ENCODE data around the gene THY1. TPM values are rescaled to one million over a fixed set of nuclear protein-coding genes. Genes with fewer than 3 reads are reported as not detected.

THY1 gene
- total RNA-seq, 1 donor from 2014 or later, result 49.2 TPM

DNA sequence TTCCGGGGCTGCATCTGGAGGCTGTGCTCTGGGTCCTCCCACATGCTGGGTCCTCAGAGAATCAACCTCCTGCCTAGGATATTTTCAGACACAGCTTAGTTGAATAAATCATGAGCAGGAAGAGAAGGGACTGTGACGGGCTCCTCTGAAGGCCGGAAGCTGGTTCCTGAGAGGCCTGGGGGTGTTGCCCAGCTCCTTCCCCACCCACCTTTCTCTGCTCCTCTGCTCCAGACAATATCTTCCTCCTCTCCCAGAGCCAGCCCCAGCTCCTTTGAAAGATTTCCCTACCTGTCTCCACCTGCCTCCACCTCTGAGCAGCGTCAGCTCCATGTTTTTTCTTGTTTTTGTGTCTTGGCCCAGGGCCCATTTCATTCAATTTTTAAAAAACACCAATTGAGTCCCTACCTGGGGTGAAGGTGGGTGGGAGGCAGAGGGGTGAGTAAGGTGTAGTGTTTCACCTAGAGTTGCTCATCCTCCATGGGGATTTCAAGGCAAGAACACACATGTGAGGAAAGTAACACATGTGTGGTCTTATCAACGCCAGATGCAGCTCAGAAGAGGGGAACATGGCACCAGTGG lies 24.8 kb upstream of the THY1 start:
- H2AFZ ChIP-seq (replicated peaks), result no peak overlapping the region
- TF ChIP-seq EZH2phosphoT487 (IDR thresholded peaks at IDR 0.05) (no peak), EZH2 (IDR thresholded peaks at IDR 0.05) (no peak)
- TF ChIP-seq, protein P1, sequence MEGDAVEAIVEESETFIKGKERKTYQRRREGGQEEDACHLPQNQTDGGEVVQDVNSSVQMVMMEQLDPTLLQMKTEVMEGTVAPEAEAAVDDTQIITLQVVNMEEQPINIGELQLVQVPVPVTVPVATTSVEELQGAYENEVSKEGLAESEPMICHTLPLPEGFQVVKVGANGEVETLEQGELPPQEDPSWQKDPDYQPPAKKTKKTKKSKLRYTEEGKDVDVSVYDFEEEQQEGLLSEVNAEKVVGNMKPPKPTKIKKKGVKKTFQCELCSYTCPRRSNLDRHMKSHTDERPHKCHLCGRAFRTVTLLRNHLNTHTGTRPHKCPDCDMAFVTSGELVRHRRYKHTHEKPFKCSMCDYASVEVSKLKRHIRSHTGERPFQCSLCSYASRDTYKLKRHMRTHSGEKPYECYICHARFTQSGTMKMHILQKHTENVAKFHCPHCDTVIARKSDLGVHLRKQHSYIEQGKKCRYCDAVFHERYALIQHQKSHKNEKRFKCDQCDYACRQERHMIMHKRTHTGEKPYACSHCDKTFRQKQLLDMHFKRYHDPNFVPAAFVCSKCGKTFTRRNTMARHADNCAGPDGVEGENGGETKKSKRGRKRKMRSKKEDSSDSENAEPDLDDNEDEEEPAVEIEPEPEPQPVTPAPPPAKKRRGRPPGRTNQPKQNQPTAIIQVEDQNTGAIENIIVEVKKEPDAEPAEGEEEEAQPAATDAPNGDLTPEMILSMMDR (IDR thresholded peaks at IDR 0.05), result no peak
- H3K4me1 Mint-ChIP-seq, result peaks cover 2% of the 10 kb centered on the region
- H3K4me1 ChIP-seq, result no peaks in the 10 kb centered on the region
- H3K36me3 ChIP-seq, result no peaks in the 10 kb centered on the region
- H3K27me3 ChIP-seq, result no peaks in the 10 kb centered on the region
- peaks cover 2% of the 10 kb centered on the region for H3K27me3 Mint-ChIP-seq (ENCODE audit: insufficient read depth, low read depth)
- no peaks in the 10 kb centered on the region for H3K9me3 ChIP-seq (ENCODE audit: low read depth)
- no peaks in the 10 kb centered on the region for H3K36me3 Mint-ChIP-seq
- H3K4me3 ChIP-seq, result no peak overlapping the region
- H3K4me3 Mint-ChIP-seq, result no peak overlapping the region
- no peaks in the 10 kb centered on the region for H3K9me3 Mint-ChIP-seq
- H4K20me1 ChIP-seq (ENCODE audit: low read depth), result no peaks in the 10 kb centered on the region
- H3K79me2 ChIP-seq (ENCODE audit: low read depth), result no peaks in the 10 kb centered on the region
- H3K4me2 ChIP-seq, result no peak overlapping the region
- no peak overlapping the region for H3K27ac Mint-ChIP-seq
- no peak overlapping the region for H3K9ac ChIP-seq
- no peaks in the 10 kb centered on the region for H3F3A ChIP-seq (ENCODE audit: low read depth)
- no peak overlapping the region for H3K27ac ChIP-seq
- DNase-seq (ENCODE audit: low spot score), result no peak

DNA sequence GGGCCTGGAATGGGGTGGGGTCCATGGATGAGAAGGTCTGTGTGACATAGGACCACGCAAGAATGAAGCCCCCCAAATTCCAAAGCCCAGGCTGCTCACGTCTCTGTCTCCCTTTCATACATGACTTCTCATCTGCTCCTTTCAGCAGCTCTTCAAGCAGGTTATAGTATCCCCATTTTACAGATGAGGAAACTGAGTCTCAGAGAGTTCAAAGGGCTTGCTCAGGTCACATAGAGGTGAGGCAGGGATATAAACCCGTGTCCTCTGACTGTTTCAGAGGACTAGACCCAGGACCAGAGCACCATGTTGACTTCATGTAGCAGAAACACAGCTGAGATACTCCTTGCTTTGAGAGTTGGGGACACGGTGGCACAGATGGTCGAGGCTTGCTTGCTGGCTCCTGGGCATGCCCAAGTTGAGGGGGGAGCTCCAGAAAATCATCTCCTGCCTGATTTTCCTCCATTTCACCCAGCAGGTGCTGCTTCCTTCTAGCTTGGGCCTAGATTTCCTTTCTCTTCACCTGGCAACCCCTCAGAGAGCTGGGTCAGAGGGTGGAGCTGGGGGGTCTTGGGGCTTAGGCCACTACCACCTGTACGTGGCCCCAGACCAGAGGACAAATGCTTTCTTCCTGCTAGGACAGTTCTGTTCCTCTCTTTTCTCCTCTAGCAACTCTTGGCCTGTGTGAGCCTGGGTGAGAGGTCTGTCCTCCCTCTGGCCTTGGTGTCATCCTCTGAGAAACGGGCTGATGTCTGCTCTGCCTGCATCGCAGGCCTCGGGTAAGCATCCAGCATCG lies 24.1 kb upstream of the THY1 start:
- H3K27ac ChIP-seq, result no peak overlapping the region

DNA sequence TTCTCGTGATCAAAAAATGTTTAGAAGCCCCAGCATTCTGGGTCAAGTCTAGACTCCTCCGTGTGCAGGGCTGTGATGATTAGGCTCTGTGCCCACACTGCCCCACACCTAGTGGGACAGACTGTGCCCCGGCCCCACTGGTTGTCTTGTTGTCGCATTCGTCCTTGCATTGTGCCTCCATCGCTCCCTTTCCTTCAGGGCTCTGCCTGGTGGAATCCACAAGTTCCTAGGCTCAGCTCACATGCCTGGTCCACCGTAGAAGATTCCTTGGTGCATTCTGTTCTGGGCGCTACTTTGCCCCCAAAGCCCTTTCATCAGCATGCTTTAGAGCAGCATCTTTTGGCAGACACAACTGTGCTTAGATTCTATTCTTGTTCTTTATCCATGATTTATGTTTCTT lies 23.5 kb upstream of the THY1 start:
- Mint-ChIP-seq H3K4me3 (no peak overlapping the region), H3K27ac (peak overlapping the region; percentile 25), H3K36me3 (no peaks in the 10 kb centered on the region), H3K4me1 (peaks cover 2% of the 10 kb centered on the region), H3K27me3 (ENCODE audit: insufficient read depth, low read depth) (peaks cover 2% of the 10 kb centered on the region), H3K9me3 (no peaks in the 10 kb centered on the region)
- Histone ChIP-seq H2AFZ (replicated peaks) (no peak overlapping the region), H3K9me3 (ENCODE audit: low read depth) (no peaks in the 10 kb centered on the region), H3F3A (ENCODE audit: low read depth) (no peaks in the 10 kb centered on the region), H3K4me3 (no peak overlapping the region), H3K36me3 (no peaks in the 10 kb centered on the region), H3K9ac (no peak overlapping the region), H3K27ac (no peak overlapping the region), H3K27me3 (no peaks in the 10 kb centered on the region), H3K79me2 (ENCODE audit: low read depth) (no peaks in the 10 kb centered on the region), H3K4me1 (no peaks in the 10 kb centered on the region), H3K4me2 (no peak overlapping the region), H4K20me1 (ENCODE audit: low read depth) (no peaks in the 10 kb centered on the region)
- TF ChIP-seq EZH2phosphoT487 (IDR thresholded peaks at IDR 0.05) (no peak), EZH2 (IDR thresholded peaks at IDR 0.05) (no peak)
- TF ChIP-seq, protein P1 (IDR thresholded peaks at IDR 0.05), result no peak
- no peak for DNase-seq (ENCODE audit: low spot score)

More for the DNA sequence above, 24.1 kb upstream of the THY1 start:
- no peaks in the 10 kb centered on the region for H3K36me3 ChIP-seq
- no peaks in the 10 kb centered on the region for H3F3A ChIP-seq (ENCODE audit: low read depth)
- no peaks in the 10 kb centered on the region for H3K27me3 ChIP-seq
- no peaks in the 10 kb centered on the region for H3K9me3 Mint-ChIP-seq
- no peak overlapping the region for H3K4me3 ChIP-seq
- H3K9ac ChIP-seq, result no peak overlapping the region
- H3K4me1 ChIP-seq, result no peaks in the 10 kb centered on the region
- no peak overlapping the region for H3K27ac Mint-ChIP-seq
- H3K4me1 Mint-ChIP-seq, result peaks cover 2% of the 10 kb centered on the region
- H2AFZ ChIP-seq (replicated peaks), result no peak overlapping the region
- H3K4me3 Mint-ChIP-seq, result no peak overlapping the region
- peaks cover 2% of the 10 kb centered on the region for H3K27me3 Mint-ChIP-seq (ENCODE audit: insufficient read depth, low read depth)
- no peaks in the 10 kb centered on the region for H3K79me2 ChIP-seq (ENCODE audit: low read depth)
- TF ChIP-seq, protein P1 (IDR thresholded peaks at IDR 0.05), result no peak
- TF ChIP-seq EZH2 (IDR thresholded peaks at IDR 0.05) (no peak), EZH2phosphoT487 (IDR thresholded peaks at IDR 0.05) (no peak)
- no peak for DNase-seq (ENCODE audit: low spot score)
- H3K36me3 Mint-ChIP-seq, result no peaks in the 10 kb centered on the region
- H3K9me3 ChIP-seq (ENCODE audit: low read depth), result no peaks in the 10 kb centered on the region
- no peak overlapping the region for H3K4me2 ChIP-seq
- H4K20me1 ChIP-seq (ENCODE audit: low read depth), result no peaks in the 10 kb centered on the region

All from neural progenitor cell (in vitro differentiated cells).